ENCODE results near the gene AKTIP.

AKTIP gene

DNA sequence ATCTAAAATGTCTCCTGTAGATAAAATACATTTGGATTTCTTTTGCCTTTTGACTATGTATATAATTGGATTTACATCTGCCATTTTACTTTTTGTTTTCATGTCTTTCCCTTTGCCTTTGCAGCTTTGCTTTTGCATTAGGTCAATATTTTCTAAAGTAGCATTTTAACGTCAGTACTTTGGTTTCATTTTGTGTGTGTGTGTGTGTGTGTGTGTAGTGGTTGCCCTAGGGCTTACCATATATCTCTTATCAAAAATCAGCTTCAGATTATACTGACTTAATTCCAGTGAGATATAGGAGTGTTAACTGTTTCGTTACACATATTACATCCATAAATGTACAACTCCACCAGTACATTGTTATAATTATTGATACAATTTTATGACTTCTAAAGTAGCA lies 26.1 kb downstream of the AKTIP start:
- DNase-seq, result no peak

- DNase-seq, result no peak
Measured at GRCh38 chr16:53465606-53466280, 37.3 kb downstream of the AKTIP start.

- no peak for DNase-seq
Measured at GRCh38 chr16:53458635-53459034, 44.4 kb downstream of the AKTIP start.

DNA sequence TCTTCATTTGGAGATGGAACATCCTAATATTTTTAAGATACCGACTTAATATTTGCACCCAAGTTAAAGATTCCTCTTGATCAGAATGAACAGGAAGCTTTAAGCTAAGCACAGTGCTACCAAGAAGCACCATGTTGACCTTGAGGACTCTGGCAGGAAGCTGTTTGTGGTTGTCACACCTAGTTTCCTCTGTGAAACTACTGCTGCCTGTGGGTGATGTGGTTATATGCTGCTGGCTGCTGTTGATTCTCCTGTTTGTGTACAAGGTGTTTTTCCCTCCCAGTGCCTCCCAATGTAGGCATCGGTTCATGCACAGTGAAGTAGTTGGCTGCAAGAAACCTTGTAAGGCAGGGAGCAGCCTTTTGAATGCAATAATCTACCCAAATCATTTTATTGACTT lies 45.3 kb downstream of the AKTIP start:
- no peak for DNase-seq

DNA sequence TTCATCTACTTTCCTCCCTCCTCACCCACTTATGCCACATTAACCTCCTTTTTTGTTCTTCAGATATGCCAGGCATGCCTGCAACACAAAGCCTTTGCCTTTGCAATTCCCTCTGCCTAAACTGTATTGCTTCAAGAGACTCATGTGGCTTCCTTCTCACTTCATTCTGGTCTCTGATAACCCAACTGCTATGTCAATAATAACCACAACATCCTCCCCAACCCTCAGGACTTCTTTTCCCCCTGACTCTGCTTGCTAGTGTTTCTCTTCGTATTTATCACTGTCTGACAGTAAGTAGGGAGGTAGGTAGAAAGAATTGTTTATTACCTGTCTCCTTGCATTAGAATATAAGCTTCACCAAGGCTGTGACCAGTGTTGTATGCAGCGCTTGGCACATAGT lies 46.4 kb downstream of the AKTIP start:
- DNase-seq, result no peak

DNA sequence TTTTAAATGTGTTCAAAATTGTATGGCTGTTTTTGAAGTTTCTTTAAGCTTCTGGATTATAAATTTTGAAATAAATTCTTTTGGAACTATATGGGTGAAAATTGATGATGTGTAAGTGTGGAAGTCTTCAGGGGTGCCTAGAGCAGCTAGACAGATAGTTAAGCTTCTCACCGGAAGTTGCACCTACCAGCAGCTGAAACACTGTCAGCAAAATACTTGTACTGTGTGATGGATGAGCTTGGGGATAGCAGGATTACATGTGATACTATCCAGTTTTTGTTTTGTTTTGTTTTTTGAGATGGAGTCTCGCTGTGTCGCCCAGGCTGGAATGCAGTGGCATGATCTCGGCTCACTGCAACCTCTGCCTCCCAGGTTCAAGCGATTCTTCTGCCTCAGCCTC lies 49.1 kb downstream of the AKTIP start:
- no peak for DNase-seq

GRCh38 chr16:53449816-53450517 lies 53.0 kb downstream of the AKTIP start:
- DNase-seq, result no peak

DNA sequence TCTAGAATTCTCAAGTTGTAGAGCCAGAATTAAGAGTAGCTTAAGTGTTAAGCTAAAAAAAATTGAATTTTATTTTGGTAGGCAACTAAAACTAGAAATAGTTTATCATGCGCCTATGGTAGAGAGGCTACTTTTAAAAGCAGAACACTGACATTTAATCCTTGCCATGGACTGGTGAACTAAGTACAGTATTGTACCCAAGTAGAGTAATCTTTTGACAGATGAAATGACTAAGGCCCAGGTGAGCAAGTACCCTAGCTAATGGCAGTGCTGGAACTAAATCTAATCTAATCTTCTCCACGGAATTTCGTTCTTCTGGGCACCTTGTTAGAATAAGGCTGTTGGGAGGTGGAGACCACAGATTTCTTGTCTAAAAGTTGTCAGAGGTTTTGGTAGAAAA lies 56.9 kb downstream of the AKTIP start:
- no peak for DNase-seq

DNA sequence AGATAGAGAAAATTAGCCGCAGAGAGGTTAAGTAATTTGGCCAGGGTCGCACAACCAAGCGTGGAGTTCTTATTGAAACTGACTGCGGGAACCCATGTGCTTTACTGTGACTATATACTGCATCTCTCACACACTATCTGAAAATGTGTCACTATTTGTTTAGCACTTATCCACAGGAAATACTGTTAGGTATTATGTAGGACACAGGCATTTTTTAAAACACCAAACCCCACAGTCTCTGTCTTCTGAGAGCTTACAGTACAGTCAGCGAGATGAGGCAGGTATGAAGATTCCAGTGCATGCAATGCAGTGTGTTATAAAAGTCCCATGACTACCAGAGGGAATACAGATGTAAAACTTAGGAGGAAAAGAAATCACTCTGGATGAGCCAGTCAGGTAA lies 57.5 kb downstream of the AKTIP start:
- no peak for DNase-seq
